A673 (cell line): ENCODE data around the gene CENPS. TPM values are rescaled to one million over a fixed set of nuclear protein-coding genes. Genes with fewer than 3 reads are reported as not detected.
A peak's percentile ranks its signal among the peaks of the same experiment; 100 is the strongest.

Experiments used
- BruUV-seq: library from RNA; stranded (reverse); fragments of 400-500 nt; replicated peaks from 2 replicates; lab custom pipeline; 2021; lab: Mats Ljungman, UMichigan
- CTCF ChIA-PET: fragments of 300-600 bp; sonication (Branson Sonifier 250); formaldehyde crosslinking; loops from one replicate; lab custom pipeline; 2022; ENCODE audit warnings: antibody characterized with exemption; lab: Charles Lee
- POLR2A ChIA-PET: fragments of 300-600 bp; sonication (Branson Sonifier 250); formaldehyde crosslinking; loops from one replicate; lab custom pipeline; 2022; ENCODE audit warnings: antibody characterized with exemption; ENCODE audit not compliant: low non-redundant PET; lab: Charles Lee
- DNase-seq: peaks from one replicate; pipeline ENCODE4 v3.0.0-alpha.2; 2015; ENCODE audit warnings: low spot score
- H3K27ac ChIP-seq: fragments of 200-600 bp; sonication (generic); 2 replicates; pipeline ENCODE4 v1.5.1; 2016; ENCODE audit warnings: mixed run types, low read depth, mild to moderate bottlenecking, mixed read lengths, antibody characterized with exemption, low read length; ENCODE audit not compliant: poor library complexity, severe bottlenecking
- H3K27me3 ChIP-seq: fragments of 200-600 bp; sonication (generic); replicated peaks from 2 replicates; pipeline ENCODE4 v1.6.1; 2017; ENCODE audit warnings: mixed run types, low read depth, mild to moderate bottlenecking, mixed read lengths, antibody characterized with exemption, low read length; ENCODE audit not compliant: insufficient read depth, poor library complexity
- H3K36me3 ChIP-seq: fragments of 200-600 bp; sonication (generic); 2 replicates; pipeline ENCODE4 v1.6.1; 2016; ENCODE audit warnings: mixed run types, mild to moderate bottlenecking, mixed read lengths, antibody characterized with exemption, low read length; ENCODE audit not compliant: insufficient read depth, poor library complexity, severe bottlenecking
- H3K4me1 ChIP-seq: fragments of 200-600 bp; sonication (generic); 2 replicates; pipeline ENCODE4 v1.6.1; 2017; ENCODE audit warnings: mixed run types, mild to moderate bottlenecking, mixed read lengths, antibody characterized with exemption, low read length; ENCODE audit not compliant: insufficient read depth, poor library complexity, severe bottlenecking
- H3K4me3 ChIP-seq: fragments of 200-600 bp; sonication (generic); 2 replicates; pipeline ENCODE4 v1.5.1; 2016; ENCODE audit warnings: low read depth, mixed run types, mild to moderate bottlenecking, mixed read lengths, low read length; ENCODE audit not compliant: poor library complexity, severe bottlenecking
- H3K9me3 ChIP-seq: fragments of 200-600 bp; sonication (generic); 2 replicates; pipeline ENCODE4 v1.6.1; 2016; ENCODE audit warnings: mixed run types, low read depth, mild to moderate bottlenecking, mixed read lengths, antibody characterized with exemption, low read length; ENCODE audit not compliant: poor library complexity, severe bottlenecking
- CTCF ChIP-seq: fragments of 300-800, 200-600 bp; sonication (generic); conservative IDR thresholded peaks from 2 replicates; pipeline ENCODE4 v1.5.1; 2017; ENCODE audit warnings: low read depth, mild to moderate bottlenecking, antibody characterized with exemption, low read length, moderate library complexity, mixed read lengths
- EZH2 ChIP-seq: fragments of 200-600 bp; sonication (generic); IDR thresholded peaks from 2 replicates; pipeline ENCODE4 v1.6.1; 2017; ENCODE audit warnings: borderline replicate concordance, low read depth, mild to moderate bottlenecking, mixed read lengths, antibody characterized with exemption, low read length; ENCODE audit not compliant: poor library complexity, severe bottlenecking
- intact Hi-C: fragments of 100-400 bp; cut with micrococcal nuclease; formaldehyde crosslinking; loops from one replicate; pipeline ENCODE4 v1.10.0; 2022; ENCODE audit not compliant: unreplicated experiment
- total RNA-seq: library from RNA; stranded (reverse); gene quantifications from 2 replicates; pipeline ENCODE4 v1.2.3, GENCODE V29; 2021

Gene CENPS
- total RNA-seq, 1 experiment from 2014 or later = 42.2 TPM

GRCh38 chr1:10384219-10384618, 46.0 kb upstream of the CENPS start:
- DNase-seq = no peak
- ChIA-PET CTCF (no interaction called here), POLR2A (no interaction called here)
- Histone ChIP-seq H3K4me1 (peaks cover 15% of the 10 kb centered on the region), H3K36me3 (peaks cover 6% of the 10 kb centered on the region), H3K27me3 (no peaks in the 10 kb centered on the region), H3K4me3 (no peak overlapping the region), H3K27ac (no peak overlapping the region), H3K9me3 (no peaks in the 10 kb centered on the region)
- intact Hi-C loops = no loop called here
- no TSS peak for BruUV-seq
- TF ChIP-seq CTCF (no peak), EZH2 (no peak)

GRCh38 chr1:10386761-10387676, 43.2 kb upstream of the CENPS start:
- Histone ChIP-seq H3K27me3 (no peaks in the 10 kb centered on the region), H3K9me3 (no peaks in the 10 kb centered on the region), H3K4me1 (peaks cover 15% of the 10 kb centered on the region), H3K27ac (peak overlapping the region; percentile 92), H3K4me3 (peak overlapping the region; percentile 15), H3K36me3 (no peaks in the 10 kb centered on the region)
- no TSS peak for BruUV-seq
- POLR2A ChIA-PET = interaction anchor here (0.6 to 1.1 kb wide), 2 partner anchors 12 to 132 kb away, joined by 6 to 8 read pairs; partner anchors contain the start of gene PGD
- CTCF ChIA-PET = interaction anchor here (1.2 to 1.6 kb wide), 2 partner anchors 10 to 43 kb away, joined by 3 to 7 read pairs; partner anchors contain the start of gene CENPS
- intact Hi-C loops = no loop called here
- no peak for DNase-seq
- no peak for TF ChIP-seq EZH2
- no peak for TF ChIP-seq CTCF

GRCh38 chr1:10387677-10388386, 42.4 kb upstream of the CENPS start:
- ChIA-PET POLR2A (interaction anchor here (1.1 kb wide), 1 partner anchor 11 kb away, joined by 6 read pairs; the partner anchor contains the start of gene PGD), CTCF (interaction anchor here (0.5 to 1.6 kb wide), 3 partner anchors 11 to 473 kb away, joined by 3 to 9 read pairs (median 7); partner anchors contain the start of gene CENPS)
- H3K9me3 ChIP-seq = no peaks in the 10 kb centered on the region
- TF ChIP-seq CTCF (no peak; the same call in 1 of the 2 replicates), EZH2 (no peak)
- DNase-seq = peak; percentile 81
- intact Hi-C loops = loop anchor here (1.0 kb wide), 1 partner anchor 10 kb away; no protein-coding TSS in a partner anchor
- H3K36me3 ChIP-seq = no peaks in the 10 kb centered on the region
- H3K4me3 ChIP-seq = peak overlapping the region; percentile 15
- H3K27ac ChIP-seq = peak overlapping the region; percentile 92
- TSS peak; percentile 89 for BruUV-seq
- H3K4me1 ChIP-seq = peaks cover 15% of the 10 kb centered on the region
- no peaks in the 10 kb centered on the region for H3K27me3 ChIP-seq
